Ectodermal cell (in vitro differentiated cells): ENCODE results near the gene CARMIL3.
"Not testable (repeated sequence)": the region's sequence is repeated elsewhere in the genome, so short reads cannot be mapped to it uniquely, and the experiment has no call there.

Experiments used
- H3K27ac ChIP-seq: 2 replicates; pipeline ENCODE4 v1.7.0; 2013; ENCODE audit warnings: mild to moderate bottlenecking, low read depth, low read length; ENCODE audit not compliant: insufficient read depth, poor library complexity, severe bottlenecking
- H3K27me3 ChIP-seq: 2 replicates; pipeline ENCODE4 v1.7.0; 2013; ENCODE audit warnings: mild to moderate bottlenecking, low read length; ENCODE audit not compliant: insufficient read depth, control insufficient read depth, poor library complexity, severe bottlenecking
- H3K36me3 ChIP-seq: one replicate; pipeline ENCODE4 v1.7.0; 2013; ENCODE audit warnings: low read length; ENCODE audit not compliant: control insufficient read depth, insufficient read depth
- H3K4me1 ChIP-seq: one replicate; pipeline ENCODE4 v1.7.0; 2013; ENCODE audit warnings: low read length; ENCODE audit not compliant: control insufficient read depth, insufficient read depth
- H3K4me3 ChIP-seq: 2 replicates; pipeline ENCODE4 v1.7.0; 2013; ENCODE audit warnings: low read depth, low read length, control low read depth; ENCODE audit not compliant: insufficient read depth
- H3K9me3 ChIP-seq: 2 replicates; pipeline ENCODE4 v1.7.0; 2013; ENCODE audit warnings: mild to moderate bottlenecking, low read length, moderate library complexity; ENCODE audit not compliant: control insufficient read depth
- WGBS, 2 experiments: methylation state at CpG; one replicate each; pipeline ENCODE4 v1.1.7; 2013; ENCODE audit warnings: missing lambda C conversion rate in 2 of 2; 5-methylcytosine and 5-hydroxymethylcytosine counted together

CARMIL3 gene

DNA sequence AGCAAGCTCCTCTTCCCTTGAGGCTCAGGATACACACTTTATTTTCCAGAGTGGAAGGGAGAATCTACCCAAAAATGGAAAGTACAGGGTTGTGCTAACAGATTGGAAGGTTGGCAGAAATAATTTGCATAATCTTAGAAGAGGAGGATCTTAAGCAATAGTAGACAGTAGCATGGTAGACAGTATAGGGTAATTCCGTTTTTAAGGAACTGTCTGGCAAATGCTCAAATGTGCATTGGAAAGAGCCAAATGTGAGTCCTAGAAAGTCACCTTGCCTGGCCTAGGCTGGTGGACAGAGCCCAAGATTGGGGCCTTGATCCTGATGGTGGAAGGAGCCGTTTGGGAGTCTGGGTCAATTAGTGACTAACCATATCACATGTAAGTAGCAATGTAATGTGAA lies 13.1 kb upstream of the CARMIL3 start:
- H3K4me1 ChIP-seq, result no peaks in the 10 kb centered on the region
- H3K4me3 ChIP-seq, result no peak overlapping the region
- no peaks in the 10 kb centered on the region for H3K9me3 ChIP-seq
- H3K27ac ChIP-seq, result no peak overlapping the region
- H3K27me3 ChIP-seq, result no peaks in the 10 kb centered on the region
- H3K36me3 ChIP-seq, result no peaks in the 10 kb centered on the region
- 88 to 93% methylated on average over 2 of the region's 2 CpGs for WGBS, 2 experiments

DNA sequence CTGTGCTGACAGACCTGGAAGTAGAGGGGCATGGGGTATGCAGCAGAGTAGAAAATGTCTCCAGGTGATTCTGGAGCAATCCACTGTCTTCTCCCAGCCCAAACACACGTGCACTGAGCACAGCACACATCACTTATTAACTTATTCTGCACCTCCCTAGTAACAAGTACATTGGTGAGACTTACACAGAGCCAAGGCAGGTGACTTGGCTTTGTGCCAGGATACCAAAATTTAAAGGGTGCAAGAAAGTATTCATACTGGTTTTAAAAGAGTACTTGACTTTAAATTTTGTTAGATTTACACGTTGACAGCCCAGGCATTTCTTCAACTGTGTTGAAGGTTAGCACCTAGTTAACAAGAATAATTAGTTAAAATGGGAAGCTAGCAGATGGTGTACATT lies 11.1 kb upstream of the CARMIL3 start:
- 68 to 72% methylated on average over 2 of the region's 2 CpGs for WGBS, 2 experiments
- Histone ChIP-seq H3K27ac (no peak overlapping the region), H3K9me3 (no peaks in the 10 kb centered on the region), H3K27me3 (no peaks in the 10 kb centered on the region), H3K4me3 (no peak overlapping the region), H3K4me1 (no peaks in the 10 kb centered on the region), H3K36me3 (no peaks in the 10 kb centered on the region)

DNA sequence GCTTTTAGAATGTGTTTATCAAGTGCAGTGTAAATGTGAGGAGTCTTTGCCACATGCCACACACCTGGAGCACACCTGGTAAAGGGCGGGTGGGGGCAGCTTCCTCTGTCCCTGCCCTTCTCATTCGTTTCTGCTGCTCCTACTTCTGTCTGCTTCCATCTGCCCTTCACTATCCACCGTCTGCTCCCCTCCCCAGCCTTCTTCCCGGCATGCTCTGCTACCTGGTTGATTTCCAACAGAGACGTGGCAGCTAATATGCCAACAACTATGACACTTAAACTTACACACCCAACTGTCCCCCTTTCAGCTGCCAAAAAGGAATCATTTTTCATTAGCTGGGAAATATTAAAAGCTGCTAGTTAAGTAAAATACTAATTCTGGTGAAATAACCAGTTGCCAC lies 9.1 kb upstream of the CARMIL3 start:
- WGBS, 2 experiments, result 66 to 70% methylated on average over 5 of the region's 5 CpGs
- H3K4me3 ChIP-seq, result no peak overlapping the region
- H3K36me3 ChIP-seq, result no peaks in the 10 kb centered on the region
- no peaks in the 10 kb centered on the region for H3K27me3 ChIP-seq
- no peak overlapping the region for H3K27ac ChIP-seq
- H3K9me3 ChIP-seq, result no peaks in the 10 kb centered on the region
- H3K4me1 ChIP-seq, result no peaks in the 10 kb centered on the region

- peaks cover 16% of the 10 kb centered on the region for H3K27me3 ChIP-seq
Measured at GRCh38 chr14:24049002-24049401, 2.8 kb upstream of the CARMIL3 start.

DNA sequence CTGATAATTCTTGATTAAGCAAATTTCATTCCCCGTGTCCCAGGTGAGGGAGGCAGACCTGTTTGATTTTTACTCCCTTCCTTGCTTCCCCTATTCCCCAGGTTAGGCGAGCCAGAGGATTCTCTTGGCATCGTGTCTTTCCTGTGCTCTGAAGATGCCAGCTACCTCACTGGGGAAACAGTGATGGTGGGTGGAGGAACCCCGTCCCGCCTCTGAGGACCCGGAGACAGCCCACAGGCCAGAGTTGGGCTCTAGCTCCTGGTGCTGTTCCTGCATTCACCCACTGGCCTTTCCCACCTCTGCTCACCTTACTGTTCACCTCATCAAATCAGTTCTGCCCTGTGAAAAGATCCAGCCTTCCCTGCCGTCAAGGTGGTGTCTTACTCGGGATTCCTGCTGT lies 1.1 kb upstream of the CARMIL3 start:
- 75 to 91% methylated on average over 6 to 8 of the region's 8 CpGs for WGBS, 2 experiments
- H3K9me3 ChIP-seq, H3K36me3 ChIP-seq, H3K4me3 ChIP-seq, H3K27ac ChIP-seq, H3K4me1 ChIP-seq: not testable (repeated sequence)
- H3K27me3 ChIP-seq, result peaks cover 16% of the 10 kb centered on the region

More at GRCh38 chr14:24049002-24049401, 2.8 kb upstream of the CARMIL3 start:
- WGBS, 2 experiments, result 85 to 93% methylated on average over 2 of the region's 2 CpGs
- not testable (repeated sequence) for H3K4me3 ChIP-seq, H3K27ac ChIP-seq, H3K36me3 ChIP-seq, H3K4me1 ChIP-seq, H3K9me3 ChIP-seq

DNA sequence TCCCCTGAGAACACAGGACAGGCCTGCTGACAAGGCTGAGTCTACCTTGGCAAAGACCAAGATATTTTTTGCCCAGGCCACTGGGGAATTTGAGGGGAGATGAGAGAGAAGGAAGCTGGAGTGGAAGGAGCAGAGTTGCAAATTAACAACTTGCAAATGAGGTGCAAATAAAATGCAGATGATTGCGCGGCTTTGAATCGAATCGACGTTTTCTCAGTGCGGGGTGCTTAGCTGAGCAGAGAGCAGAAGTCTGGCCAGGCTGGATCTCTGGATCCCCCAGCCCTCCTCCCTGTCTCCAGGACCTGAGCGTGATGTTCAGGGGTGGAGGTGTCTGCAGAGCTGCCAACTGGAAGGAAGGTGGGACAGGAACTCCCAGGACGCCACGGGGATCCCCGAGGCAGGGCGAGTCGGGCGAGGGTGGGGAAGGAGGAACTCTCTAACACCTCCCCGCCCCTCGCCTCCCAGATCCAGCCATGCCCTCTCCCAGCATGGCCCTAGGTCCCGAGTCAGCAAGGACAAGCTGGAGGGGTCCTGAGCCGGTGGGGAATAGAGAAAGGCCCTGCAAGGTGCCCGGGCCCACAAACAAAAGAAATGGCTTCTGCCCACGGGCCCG lies 527 bp upstream of the CARMIL3 start:
- no peak overlapping the region for H3K27ac ChIP-seq
- H3K9me3 ChIP-seq, result no peaks in the 10 kb centered on the region
- peaks cover 5% of the 10 kb centered on the region for H3K4me1 ChIP-seq
- peak overlapping the region; percentile 70 for H3K4me3 ChIP-seq
- WGBS, 2 experiments, result 17 to 19% methylated on average over 20 of the region's 20 CpGs
- H3K36me3 ChIP-seq, result no peaks in the 10 kb centered on the region
- peaks cover 16% of the 10 kb centered on the region for H3K27me3 ChIP-seq

GRCh38 chr14:24052656-24053547 lies 1.1 kb downstream of the CARMIL3 start:
- no peaks in the 10 kb centered on the region for H3K36me3 ChIP-seq
- H3K4me3 ChIP-seq, result peak overlapping the region; percentile 70
- peaks cover 16% of the 10 kb centered on the region for H3K27me3 ChIP-seq
- H3K27ac ChIP-seq, result no peak overlapping the region
- H3K4me1 ChIP-seq, result peaks cover 5% of the 10 kb centered on the region
- H3K9me3 ChIP-seq, result no peaks in the 10 kb centered on the region
- WGBS, 2 experiments, result 74% methylated on average over 20 of the region's 20 CpGs

DNA sequence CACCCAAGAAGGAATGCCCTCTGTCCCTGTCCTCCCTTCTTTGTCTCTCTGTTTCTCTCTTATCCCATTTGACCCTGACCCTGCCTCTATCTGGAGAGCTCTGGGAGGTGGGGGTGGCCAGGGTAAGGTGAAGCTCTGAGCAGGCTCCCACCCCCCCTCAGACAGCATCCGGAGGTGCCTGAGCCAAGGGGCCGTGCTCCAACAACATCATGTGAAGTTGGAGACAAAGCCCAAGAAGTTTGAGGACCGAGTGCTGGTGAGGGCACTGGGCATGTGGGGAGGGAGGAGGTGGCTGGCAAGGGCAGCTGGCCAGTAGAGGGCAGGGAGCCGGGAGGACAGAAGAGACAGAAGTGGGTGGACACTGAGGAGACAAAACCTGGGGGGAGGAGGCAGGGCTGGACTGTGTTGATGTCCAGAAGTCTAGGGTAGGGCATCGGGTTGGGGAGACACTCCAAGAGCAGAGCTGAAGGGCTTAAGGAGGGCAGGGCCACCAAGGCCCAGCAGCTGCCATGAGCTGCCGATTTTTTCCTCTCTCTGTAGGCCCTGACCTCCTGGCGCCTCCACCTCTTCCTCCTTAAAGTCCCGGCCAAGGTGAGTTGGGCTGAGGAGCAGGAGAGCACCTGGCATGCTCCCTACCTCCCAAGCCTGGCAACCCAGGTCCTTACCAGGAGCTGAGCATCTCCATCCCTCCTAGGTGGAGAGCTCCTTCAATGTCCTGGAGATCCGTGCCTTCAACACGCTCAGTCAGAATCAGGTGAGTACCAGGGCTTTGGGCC lies 1.9 kb downstream of the CARMIL3 start:
- no peak overlapping the region for H3K4me3 ChIP-seq
- peaks cover 7% of the 10 kb centered on the region for H3K4me1 ChIP-seq
- 86 to 90% methylated on average over 10 of the region's 10 CpGs for WGBS, 2 experiments
- H3K9me3 ChIP-seq, result no peaks in the 10 kb centered on the region
- H3K36me3 ChIP-seq, result no peaks in the 10 kb centered on the region
- H3K27ac ChIP-seq, result no peak overlapping the region
- peaks cover 16% of the 10 kb centered on the region for H3K27me3 ChIP-seq

GRCh38 chr14:24054324-24054641 lies 2.5 kb downstream of the CARMIL3 start:
- H3K36me3 ChIP-seq, result no peaks in the 10 kb centered on the region
- no peak overlapping the region for H3K4me3 ChIP-seq
- 80 to 86% methylated on average over 6 of the region's 6 CpGs for WGBS, 2 experiments
- H3K9me3 ChIP-seq, result no peaks in the 10 kb centered on the region
- no peak overlapping the region for H3K27ac ChIP-seq
- H3K4me1 ChIP-seq, result peaks cover 10% of the 10 kb centered on the region
- peaks cover 16% of the 10 kb centered on the region for H3K27me3 ChIP-seq

DNA sequence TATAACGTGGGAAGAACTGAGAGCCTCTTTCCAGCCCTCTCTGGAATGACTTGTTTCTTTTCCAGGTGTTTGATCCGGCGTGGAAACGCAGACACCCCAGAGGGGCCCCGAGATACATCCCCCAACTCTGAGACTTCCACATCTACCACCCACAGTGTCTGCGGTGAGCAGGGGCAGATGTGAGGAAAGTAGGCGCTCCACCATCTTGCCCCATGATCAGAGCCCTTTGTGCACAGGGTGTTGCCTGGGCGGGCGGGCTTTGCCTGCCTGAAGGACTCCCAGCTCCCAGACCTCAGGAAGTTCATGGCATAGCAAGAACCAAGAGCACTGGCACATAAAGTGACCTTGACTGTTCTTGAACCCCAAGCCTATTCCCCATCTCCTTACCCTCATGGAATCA lies 2.8 kb downstream of the CARMIL3 start:
- Histone ChIP-seq H3K36me3 (no peaks in the 10 kb centered on the region), H3K9me3 (no peaks in the 10 kb centered on the region), H3K27ac (no peak overlapping the region), H3K27me3 (peaks cover 16% of the 10 kb centered on the region), H3K4me3 (no peak overlapping the region), H3K4me1 (peaks cover 10% of the 10 kb centered on the region)
- 82 to 93% methylated on average over 9 of the region's 9 CpGs for WGBS, 2 experiments
